Measurements from ENCODE around the gene SLAMF1. TPM values are rescaled to one million over a fixed set of nuclear protein-coding genes. Genes with fewer than 3 reads are reported as not detected.
"Not testable (repeated sequence)": the region's sequence is repeated elsewhere in the genome, so short reads cannot be mapped to it uniquely, and the experiment has no call there.

Gene SLAMF1
- total and polyA plus RNA-seq, 2 donors (not counting 1 experiment from before 2014, with no cell fraction given), result 20.7 to 42.3 TPM

GRCh38 chr1:160628799-160629263, 18.0 kb downstream of the SLAMF1 start:
- Histone ChIP-seq H3K27me3 (replicated peaks in 1 of 4; ENCODE audit: control extremely low read depth in 1 of 4, control insufficient read depth in 3 of 4, insufficient read depth in 4 of 4, low read length in 3 of 4) (no peaks in the 10 kb centered on the region), H3K9me3 (ENCODE audit: control extremely low read depth in 1 of 3, control insufficient read depth in 2 of 3, insufficient read depth in 1 of 3, low read length in 2 of 3) (no peaks in the 10 kb centered on the region), H3K4me2 (replicated peaks; ENCODE audit: low read depth, low read length, poor library complexity, severe bottlenecking) (peak overlapping the region; percentile 32), H3K79me2 (ENCODE audit: control insufficient read depth, insufficient read depth, low read length) (peaks cover 98% of the 10 kb centered on the region), H2AFZ (ENCODE audit: insufficient read depth, low read depth, low read length, poor library complexity, severe bottlenecking) (no peak overlapping the region), H3K4me1 (ENCODE audit: control insufficient read depth in 2 of 2, insufficient read depth in 2 of 2, low read length in 2 of 2) (peaks cover 92 to 96% of the 10 kb centered on the region in 2 donors), H3K27ac (ENCODE audit: low read length in 2 of 2) (no peak overlapping the region), H3K36me3 (replicated peaks in 1 of 2; ENCODE audit: control extremely low read depth in 1 of 2, control insufficient read depth in 1 of 2, extremely low read depth in 1 of 2, insufficient read depth in 2 of 2, low read length in 1 of 2) (peaks cover 0 to 55% of the 10 kb centered on the region in 2 experiments), H4K20me1 (ENCODE audit: control insufficient read depth, insufficient read depth, low read length, poor library complexity, severe bottlenecking) (peaks cover 6% of the 10 kb centered on the region), H3K4me3 (ENCODE audit: control extremely low read depth in 1 of 5, extremely low read depth in 1 of 5, insufficient read depth in 1 of 5, low read depth in 2 of 5, low read length in 4 of 5) (no peak overlapping the region), H3K9ac (ENCODE audit: low read length) (no peak overlapping the region)
- 55% methylated on average over 2 of the region's 8 CpGs for WGBS (ENCODE audit: insufficient coverage)
- no peak overlapping the region for H3K27ac Mint-ChIP-seq
- H3K4me3 Mint-ChIP-seq, result no peak overlapping the region
- ATAC-seq (ENCODE audit: low read depth) (no peak), DNase-seq (no peak)
- no peaks in the 10 kb centered on the region for H3K9me3 Mint-ChIP-seq (ENCODE audit: insufficient read depth)
- intact Hi-C loops (cut with micrococcal nuclease), result no loop called here
- H3K27me3 Mint-ChIP-seq, result no peaks in the 10 kb centered on the region
- ChIA-PET CTCF (interaction anchor here (0.8 to 10.0 kb wide), 5 partner anchors 10 to 200 kb away, joined by 3 to 76 read pairs (median 14); partner anchors contain the start of gene SLAMF1), POLR2A (interaction anchor here (0.6 to 1.8 kb wide), 2 partner anchors 11 to 127 kb away, joined by 4 read pairs; no protein-coding TSS in a partner anchor)
- TF ChIP-seq CTCF (IDR thresholded peaks at IDR 0.05) (no peak), EZH2 (IDR thresholded peaks at IDR 0.05; ENCODE audit: borderline replicate concordance, insufficient read depth, low read depth, low read length, poor library complexity, severe bottlenecking) (no peak)
- peaks cover 93% of the 10 kb centered on the region for H3K4me1 Mint-ChIP-seq

GRCh38 chr1:160627677-160628289, 19.1 kb downstream of the SLAMF1 start:
- peaks cover 94% of the 10 kb centered on the region for H3K4me1 Mint-ChIP-seq
- ChIA-PET CTCF (interaction anchor here (0.6 to 10.0 kb wide), 7 partner anchors 9 to 199 kb away, joined by 3 to 76 read pairs (median 10); partner anchors contain the start of gene SLAMF1), POLR2A (interaction anchor here (0.6 to 1.8 kb wide), 2 partner anchors 12 to 185 kb away, joined by 4 to 5 read pairs; no protein-coding TSS in a partner anchor)
- ATAC-seq (ENCODE audit: low read depth); H3K9me3 ChIP-seq (ENCODE audit: control extremely low read depth in 1 of 3, control insufficient read depth in 2 of 3, insufficient read depth in 1 of 3, low read length in 2 of 3); DNase-seq; H2AFZ ChIP-seq (ENCODE audit: insufficient read depth, low read depth, low read length, poor library complexity, severe bottlenecking); H3K27ac ChIP-seq (ENCODE audit: low read length in 2 of 2); H3K27me3 Mint-ChIP-seq; intact Hi-C loops (cut with micrococcal nuclease); H3K4me3 ChIP-seq (ENCODE audit: control extremely low read depth in 1 of 5, extremely low read depth in 1 of 5, insufficient read depth in 1 of 5, low read depth in 2 of 5, low read length in 4 of 5); H4K20me1 ChIP-seq (ENCODE audit: control insufficient read depth, insufficient read depth, low read length, poor library complexity, severe bottlenecking); H3K27me3 ChIP-seq (replicated peaks in 1 of 4; ENCODE audit: control extremely low read depth in 1 of 4, control insufficient read depth in 3 of 4, insufficient read depth in 4 of 4, low read length in 3 of 4); H3K9me3 Mint-ChIP-seq (ENCODE audit: insufficient read depth); H3K9ac ChIP-seq (ENCODE audit: low read length): not testable (repeated sequence)
- whole genome bisulfite sequencing (ENCODE audit: insufficient coverage), result no CpG with 5 or more reads among the region's 4 CpGs
- Histone ChIP-seq H3K4me2 (replicated peaks; ENCODE audit: low read depth, low read length, poor library complexity, severe bottlenecking) (peak overlapping the region; percentile 74), H3K4me1 (ENCODE audit: control insufficient read depth in 2 of 2, insufficient read depth in 2 of 2, low read length in 2 of 2) (peaks cover 93 to 98% of the 10 kb centered on the region in 2 donors), H3K79me2 (ENCODE audit: control insufficient read depth, insufficient read depth, low read length) (peaks cover 98% of the 10 kb centered on the region), H3K36me3 (replicated peaks in 1 of 2; ENCODE audit: control extremely low read depth in 1 of 2, control insufficient read depth in 1 of 2, extremely low read depth in 1 of 2, insufficient read depth in 2 of 2, low read length in 1 of 2) (peaks cover 0 to 55% of the 10 kb centered on the region in 2 experiments)
- peak overlapping the region; percentile 70 for H3K4me3 Mint-ChIP-seq
- H3K27ac Mint-ChIP-seq, result peak overlapping the region; percentile 66
